IPS-NIHi11 (cell line): ENCODE results near the gene ZNF70.
A peak's percentile ranks its signal among the peaks of the same experiment; 100 is the strongest.
"Not testable (repeated sequence)": the region's sequence is repeated elsewhere in the genome, so short reads cannot be mapped to it uniquely, and the experiment has no call there.

Experiments used
- DNase-seq: peaks from one replicate; pipeline ENCODE4 v3.0.0; 2012; ENCODE audit warnings: mixed read lengths, low spot score

ZNF70 gene

DNA sequence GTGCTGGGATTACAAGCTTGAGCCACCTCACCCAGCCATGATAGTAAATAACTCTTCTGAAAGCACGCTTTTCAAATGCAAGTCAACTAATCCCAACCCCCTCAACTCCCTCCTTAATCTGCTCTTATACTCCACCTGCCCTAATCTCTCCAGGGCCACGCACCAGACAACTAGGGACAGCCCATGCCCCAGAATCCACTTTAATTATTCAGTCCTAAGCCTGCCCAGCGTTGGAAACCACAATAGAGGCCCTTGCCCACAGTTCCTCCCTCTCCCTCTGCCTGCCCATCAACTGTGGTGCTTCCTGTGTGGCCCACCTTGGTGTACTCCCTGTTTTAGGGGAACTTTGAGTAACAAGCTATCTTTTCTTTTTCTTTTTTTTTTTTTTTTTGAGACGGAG, 6.0 kb upstream of the ZNF70 start:
- no peak for DNase-seq

DNA sequence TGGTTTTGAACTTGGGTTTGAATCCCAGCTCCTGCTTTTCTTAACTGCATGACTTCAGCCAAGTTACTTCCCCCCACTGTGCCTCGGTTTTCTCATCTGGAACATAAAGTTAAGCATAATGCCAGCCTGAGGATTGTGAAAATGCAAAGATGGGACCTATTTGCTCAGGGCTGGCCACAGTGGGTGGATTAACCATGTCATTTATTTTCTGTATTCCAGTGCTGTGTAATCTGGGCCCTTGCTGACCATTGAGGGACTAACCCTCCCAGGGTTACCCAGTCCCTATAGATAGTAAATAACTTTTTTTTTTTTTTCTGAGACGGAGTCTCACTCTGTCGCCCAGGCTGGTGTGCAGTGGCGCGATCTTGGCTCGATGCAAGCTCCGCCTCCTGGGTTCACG, 4.8 kb upstream of the ZNF70 start:
- DNase-seq = no peak

DNA sequence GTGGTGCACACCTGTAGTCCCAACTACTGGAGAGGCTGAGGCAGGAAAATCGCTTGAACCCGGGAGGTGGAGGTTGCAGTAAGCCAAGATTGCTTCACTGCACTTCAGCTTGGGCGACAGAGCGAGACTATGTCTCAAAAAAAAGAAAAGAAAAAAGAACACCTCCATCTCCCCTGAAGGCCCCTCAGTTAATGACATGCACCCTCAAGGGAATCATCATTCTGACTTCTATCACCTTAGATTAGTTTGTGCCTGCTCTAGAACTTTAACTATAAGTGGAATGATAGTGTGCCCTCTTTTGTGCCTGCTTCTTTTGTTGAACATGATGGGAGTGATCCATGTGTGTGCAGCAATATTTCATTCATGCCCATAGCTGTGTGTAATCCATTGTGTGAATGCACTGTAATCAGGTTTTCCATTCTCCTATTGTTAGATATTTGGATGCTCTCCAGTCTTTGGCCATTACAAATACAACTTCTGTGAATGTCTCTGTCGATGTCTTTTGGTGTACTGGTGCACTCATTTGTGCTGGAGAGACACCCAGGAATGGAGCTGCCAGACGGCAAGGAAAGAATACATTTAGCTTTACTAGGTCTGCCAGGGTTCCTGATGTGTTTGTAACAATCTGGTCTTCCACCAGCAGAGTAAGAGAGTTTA, 4.2 kb upstream of the ZNF70 start:
- DNase-seq = no peak

DNA sequence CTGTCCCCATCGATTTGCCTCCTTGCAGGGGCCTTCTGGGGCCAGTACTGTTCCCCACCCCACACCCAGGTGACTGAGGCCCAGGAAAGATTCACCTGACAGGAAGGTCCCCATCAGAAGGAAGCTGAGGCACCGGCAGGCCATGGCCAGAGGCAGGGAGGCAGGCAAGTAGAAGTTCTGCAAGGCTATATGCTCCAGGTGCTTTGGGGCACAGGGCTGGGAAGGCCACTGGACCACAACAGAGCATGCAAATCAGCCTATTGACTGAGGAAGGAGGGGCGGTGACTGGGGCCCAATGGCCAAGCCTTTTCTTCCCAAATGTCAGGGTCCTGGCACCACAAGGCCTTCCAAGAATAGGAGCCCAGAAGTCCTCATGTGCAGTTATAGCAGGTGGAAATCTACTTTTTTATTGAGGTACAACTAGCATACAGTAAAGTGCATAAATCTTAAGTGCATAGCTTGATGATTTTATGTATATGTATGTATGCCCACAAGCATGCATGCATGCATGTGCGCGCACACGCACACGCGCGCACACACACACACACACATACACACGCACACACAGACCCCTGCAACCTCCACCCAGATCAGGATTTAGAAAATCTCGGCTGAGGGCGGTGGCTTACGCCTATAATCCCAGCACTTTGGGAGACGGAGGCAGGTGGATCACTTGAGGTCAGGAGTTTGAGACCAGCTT, 3.5 kb upstream of the ZNF70 start, which contains the start of gene VPREB3:
Gene VPREB3, minus strand, starts transcription at position 206 of the 700 bp plus-strand sequence. Its CDS starts 62 bp downstream, at position 144.
- no peak for DNase-seq

DNA sequence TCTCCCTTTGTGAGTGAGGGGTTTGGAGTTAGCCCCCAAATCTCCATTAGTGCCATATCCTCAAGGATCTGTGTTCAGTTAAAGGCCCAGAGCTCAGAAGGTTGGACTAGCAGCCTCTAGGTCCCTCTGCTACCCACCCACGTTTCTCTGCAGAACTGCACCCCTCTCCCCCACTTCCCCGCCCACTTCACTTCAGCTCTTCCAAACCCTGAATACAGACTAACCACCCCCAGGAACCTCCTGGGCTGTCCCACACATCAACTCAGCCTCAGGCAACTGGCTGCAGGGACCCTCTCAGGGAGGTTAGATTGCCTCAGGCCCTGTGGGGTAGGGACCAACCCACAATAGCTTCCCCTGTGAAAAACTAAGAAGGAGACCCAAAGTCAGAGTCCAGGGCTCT, 2.5 kb upstream of the ZNF70 start:
- no peak for DNase-seq

DNA sequence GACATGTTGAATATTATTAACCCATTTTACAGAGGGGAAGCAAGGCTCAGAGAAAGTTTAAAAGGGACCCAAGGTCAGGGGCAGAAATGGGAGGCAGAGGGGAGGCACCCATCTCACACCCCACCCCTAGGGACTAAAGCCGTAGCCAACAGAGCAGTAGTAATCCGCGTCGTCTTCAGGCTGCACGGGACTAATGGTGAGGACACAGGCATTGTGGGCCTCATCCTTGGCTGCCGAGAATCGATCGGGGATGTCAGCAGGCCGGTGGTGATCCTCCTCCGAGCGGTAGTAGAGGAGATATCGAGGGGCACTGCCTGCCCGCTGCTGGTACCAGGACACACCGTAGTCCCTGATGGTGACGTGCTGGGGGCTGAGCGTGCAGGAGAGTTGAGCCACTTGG, 1.8 kb upstream of the ZNF70 start:
- DNase-seq = no peak

DNA sequence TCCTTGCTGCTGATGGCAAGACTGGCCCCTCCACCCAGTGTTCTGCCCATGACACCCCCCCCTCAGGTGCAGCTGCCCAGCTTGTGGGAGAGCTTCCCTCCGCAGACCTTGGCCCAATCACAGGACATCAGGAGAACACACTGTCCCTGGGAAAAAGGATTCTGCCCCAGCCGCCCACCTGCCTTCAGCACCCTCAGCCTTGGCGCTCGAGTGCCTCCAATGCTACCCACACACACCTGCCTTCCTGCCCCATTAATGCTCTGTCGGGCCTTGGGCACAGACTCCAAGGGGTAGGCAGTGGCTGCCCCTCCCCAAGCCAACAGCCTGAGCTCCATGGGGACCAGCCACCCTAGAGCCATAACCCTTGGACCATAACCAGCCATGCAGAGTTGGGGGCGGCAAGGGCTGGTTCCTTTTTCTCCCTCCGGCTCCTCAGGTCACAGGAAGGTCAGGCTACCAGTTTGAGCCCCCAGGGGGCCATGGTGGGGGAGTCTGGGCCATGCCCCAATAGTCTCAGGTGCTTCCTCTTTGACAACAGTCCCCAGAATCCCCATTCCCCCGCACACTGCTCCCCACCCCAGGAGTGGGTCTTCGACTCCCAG, 1.3 kb upstream of the ZNF70 start:
- no peak for DNase-seq

DNA sequence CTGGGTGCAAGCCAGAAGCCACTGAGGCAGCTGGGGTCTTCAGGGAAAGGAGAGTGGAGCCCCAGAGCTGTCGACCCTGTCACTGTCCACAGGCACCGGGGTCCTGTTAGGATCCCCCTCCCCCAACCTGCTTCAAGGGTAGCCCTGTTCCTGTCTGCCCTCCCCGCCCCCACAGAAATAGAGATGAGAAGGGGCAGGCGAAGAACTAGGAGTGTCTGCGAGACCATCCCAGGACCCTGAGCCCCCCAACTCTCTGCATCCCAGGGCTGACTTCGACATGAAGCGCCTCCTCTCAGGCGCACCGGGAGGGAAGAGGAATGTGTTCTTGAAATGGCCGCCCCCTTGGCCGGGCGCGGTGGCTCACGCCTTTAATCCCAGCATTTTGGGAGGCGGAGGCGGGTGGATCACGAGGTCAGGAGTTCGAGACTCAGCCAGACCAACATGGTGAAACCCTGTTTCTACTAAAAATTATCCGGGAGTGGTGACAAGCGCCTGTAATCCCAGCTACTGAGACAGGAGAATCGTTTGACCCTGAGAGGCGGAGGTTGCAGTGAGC, 607 bp upstream of the ZNF70 start:
- peak; percentile 46 for DNase-seq

DNA sequence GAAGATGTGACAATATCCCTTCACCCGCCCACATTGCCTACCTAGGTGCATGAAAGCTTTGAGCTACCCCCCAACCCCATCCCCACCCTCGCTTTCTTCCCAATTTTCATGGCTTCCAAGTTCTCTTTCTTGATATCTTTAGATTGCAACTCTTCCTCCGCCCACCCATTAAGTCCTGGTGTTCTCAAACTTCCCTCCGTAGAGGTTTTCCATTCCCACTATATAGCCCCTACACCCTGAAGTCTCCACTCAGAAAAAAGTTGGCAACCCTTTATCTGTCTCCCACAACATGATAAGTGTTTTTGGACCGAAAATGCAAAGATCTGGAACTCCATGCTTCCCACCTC, 572 bp downstream of the ZNF70 start:
- no peak for DNase-seq

DNA sequence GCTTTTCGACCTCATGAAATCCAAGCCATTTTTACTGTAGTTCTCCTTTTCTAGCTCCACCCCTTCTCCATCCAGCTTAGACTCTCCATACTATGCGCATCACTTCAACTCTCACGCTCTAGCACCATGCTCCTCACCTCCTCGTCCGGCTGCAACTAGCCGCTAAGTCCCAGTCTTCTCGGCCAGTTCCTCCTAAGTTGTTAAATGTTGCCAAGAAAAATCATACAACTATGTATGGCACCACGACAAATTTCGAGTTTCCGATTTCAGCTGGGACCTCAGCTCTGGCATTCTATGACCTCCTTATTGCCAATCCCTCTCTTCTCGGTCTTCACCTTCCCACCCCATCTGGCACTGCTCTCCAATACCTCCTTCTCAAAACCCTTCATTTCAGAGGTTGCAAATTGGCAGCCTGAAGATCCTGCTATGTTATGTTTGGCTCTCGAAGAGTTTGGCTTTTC, 1.0 kb downstream of the ZNF70 start:
- no peak for DNase-seq

DNA sequence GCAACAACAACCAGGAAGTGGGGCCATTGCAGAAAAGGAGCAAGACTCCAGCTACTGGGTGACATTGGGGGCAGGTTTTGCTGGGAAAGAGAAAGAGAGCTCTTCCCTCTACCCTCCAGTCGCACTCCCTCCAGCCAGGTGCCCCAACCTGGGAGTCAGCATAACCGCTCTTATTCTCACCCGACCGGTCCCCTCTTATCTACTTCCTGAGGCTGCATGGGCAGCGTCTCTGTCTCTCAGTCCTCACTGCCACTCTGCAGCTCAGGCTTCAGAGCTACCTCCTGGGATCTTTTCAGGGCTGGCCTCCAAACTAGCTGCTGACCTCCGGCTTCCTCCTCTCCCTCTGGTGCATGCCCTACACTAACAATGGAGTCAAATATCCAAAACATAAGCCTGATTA, 5.1 kb downstream of the ZNF70 start:
- no peak for DNase-seq

DNA sequence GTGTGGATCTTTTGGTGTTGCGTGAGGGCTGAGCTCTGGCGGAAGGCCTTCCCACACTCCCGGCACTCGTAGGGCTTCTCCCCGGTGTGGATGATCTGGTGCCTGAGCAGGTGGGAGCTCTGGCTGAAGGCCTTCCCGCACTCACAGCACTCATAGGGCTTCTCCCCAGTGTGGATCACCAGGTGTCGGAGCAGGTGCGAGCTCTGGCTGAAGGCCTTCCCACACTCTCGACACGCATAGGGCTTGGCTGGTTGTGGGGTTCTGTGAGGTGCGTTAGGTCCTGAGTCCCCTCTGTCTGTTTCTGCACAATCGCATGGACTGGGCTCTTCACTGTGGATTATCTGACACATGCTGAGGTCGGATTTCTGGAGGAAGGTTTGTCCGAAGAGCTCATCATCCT, 6.4 kb downstream of the ZNF70 start:
- no peak for DNase-seq

DNA sequence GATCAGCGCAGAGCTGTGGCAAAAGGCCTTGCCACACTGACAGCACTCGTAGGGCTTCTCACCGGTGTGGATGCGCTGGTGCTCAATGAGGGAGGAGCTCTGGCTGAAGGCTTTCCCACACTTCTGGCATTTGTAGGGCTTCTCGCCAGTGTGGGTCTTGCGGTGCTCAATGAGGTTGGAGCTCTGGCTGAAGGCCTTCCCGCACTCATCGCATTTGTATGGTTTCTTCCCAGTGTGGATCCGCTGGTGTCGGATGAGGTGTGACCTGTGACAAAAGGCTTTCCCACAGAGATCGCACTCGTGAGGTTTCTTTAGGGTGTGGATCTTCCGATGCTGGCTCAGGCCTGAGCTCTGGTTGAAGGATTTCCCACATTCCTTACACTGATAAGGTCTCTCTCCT, 6.9 kb downstream of the ZNF70 start:
- no peak for DNase-seq

DNA sequence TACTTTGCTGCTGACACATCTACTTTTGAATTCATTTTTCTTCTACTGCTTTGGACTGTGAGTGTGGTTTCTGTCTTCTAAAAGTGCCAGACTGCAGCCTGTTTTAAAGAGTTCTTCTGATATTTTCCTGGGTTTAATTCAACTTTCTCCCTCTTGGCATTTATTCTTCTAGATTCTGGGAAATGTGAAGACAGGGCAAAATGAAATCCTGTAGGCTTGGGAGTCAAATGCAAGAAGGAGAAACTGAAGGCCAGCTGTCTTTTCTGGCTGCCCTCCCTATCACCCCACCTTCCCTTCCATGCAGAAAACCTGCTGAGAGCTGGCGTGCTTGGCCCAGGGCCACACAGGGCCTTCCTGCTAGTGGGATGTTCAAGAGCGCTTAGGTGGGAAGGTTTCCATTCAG, 7.6 kb downstream of the ZNF70 start:
- DNase-seq = no peak

DNA sequence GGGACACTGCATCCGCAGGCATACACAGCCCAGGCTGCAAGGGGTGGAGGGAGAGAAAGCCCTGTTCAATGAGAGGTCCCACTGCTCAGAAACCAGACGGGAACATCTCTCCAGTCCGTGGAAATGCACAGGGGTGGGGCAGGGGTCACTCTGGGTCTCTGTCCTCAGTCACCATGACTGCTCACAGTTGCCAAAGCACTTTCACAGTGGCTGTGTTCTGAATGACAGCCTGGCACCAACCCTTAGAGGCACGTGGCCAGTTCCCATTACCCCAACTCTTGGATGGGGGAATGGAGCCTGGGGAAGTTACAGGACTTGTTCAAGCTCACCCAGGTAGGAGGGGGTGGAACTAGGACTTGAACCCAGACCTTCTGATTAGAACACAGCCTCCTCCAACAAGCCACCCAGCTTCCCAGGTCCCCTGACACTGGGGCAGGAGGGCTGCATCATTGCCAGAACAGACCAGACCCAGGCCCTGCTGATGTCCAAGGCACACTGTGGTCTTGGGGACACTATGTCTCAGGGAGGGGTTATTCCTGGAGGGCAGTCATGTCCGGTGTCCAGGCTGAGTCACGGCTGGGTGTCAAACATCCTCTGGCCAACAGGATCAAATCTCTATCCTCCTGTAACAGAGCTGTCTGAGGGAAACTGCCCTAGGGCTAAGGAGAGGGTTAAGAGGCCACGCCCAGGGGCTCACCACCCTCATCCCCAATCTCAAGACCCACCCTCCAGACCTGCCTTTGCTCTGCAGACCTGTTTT, 8.2 kb downstream of the ZNF70 start:
- DNase-seq = no peak

DNA sequence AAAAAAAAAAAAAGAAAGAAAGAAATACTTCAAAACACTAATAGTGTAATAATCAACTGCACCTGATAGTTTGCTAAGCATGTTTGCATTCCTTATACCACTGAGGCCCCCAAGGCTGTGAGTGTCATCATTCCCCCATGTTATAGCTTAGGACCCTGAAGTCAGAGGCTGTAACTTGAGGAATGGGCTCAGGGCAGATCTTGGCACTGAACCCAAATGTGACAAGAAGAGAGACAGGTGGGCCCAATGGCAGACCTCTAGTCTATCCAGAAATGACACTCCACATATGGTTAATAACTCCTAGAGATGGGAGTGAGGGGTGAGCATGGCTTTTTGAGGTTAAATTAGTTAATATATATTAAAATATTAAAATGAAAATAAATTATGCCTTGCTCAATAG, 13.2 kb downstream of the ZNF70 start:
- DNase-seq = no peak

DNA sequence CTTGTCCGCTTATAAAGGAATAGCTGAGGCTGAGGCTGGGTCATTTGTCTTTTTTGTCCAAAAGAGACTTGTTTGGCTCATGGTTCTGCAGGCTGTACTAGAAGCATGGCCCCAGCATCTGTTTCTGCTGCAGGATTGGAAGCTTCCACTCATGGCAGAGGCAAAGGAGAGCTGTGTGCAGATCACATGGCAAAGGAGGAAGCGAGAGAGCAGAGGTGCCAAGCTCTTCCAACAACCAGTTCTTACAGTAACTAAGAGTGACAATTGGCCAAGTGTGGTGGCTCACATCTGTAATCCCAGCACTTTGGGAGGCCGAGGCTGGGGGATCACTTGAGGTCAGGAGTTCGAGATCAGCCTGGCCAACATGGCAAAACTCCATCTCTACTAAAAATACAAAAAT, 22.8 kb downstream of the ZNF70 start:
- DNase-seq = not testable (repeated sequence)

DNA sequence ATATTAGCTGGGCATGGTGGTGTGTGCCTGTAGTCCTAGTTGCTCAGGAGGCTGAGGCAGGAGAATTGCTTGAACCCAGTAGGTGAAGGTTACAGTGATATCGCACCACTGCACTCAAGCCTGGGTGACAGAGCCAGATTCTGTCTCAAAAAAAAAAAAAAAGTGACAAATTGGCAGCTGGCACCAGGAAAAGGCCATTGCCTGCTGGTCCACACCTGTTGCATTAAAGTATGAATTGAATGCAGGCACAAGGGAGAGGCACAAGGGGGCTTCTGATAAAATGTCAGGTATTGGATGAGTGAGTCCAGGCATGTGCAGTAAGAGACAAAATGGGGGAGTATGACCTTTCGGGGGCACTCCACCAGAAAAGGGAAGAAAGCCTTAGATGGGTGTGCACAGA, 28.2 kb downstream of the ZNF70 start:
- no peak for DNase-seq

DNA sequence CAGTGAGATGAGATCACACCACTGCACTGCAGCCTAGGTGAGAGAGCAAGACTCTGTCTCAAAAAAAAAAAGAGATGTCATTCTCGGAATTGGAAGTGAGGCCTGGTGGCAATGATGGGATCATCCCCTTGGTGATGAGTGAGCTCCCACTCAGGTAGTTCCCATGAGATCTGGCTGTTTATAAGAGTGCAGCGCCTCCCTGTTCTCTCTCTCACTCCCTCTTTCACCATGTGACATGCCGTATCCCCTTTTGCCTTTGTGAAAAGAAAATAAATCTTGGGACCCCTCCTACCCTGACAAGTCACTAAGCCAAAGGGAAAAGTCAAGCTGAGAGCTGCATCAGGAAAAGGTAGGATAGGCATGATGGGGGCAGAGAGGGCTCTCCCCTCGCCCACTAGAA, 28.8 kb downstream of the ZNF70 start:
- no peak for DNase-seq

DNA sequence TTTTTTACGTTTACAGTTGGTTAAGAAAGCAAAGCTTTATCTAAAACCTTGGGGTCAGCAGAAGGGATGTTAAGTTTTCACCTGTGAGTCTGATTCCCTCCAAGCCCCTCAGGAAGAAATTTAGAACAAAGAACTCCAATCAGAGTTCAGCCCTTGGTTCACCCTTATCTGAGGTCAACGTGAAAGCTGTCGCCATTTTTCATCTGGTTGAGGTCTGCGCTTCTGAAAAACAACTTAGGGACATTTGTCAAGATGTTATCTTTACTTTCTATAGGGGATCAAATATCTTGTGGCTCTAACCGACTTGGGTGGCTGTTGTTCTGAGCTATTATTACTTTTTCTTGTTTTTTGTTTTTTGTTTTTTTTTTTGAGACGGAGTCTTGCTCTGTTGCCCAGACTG, 30.1 kb downstream of the ZNF70 start:
- DNase-seq = no peak

DNA sequence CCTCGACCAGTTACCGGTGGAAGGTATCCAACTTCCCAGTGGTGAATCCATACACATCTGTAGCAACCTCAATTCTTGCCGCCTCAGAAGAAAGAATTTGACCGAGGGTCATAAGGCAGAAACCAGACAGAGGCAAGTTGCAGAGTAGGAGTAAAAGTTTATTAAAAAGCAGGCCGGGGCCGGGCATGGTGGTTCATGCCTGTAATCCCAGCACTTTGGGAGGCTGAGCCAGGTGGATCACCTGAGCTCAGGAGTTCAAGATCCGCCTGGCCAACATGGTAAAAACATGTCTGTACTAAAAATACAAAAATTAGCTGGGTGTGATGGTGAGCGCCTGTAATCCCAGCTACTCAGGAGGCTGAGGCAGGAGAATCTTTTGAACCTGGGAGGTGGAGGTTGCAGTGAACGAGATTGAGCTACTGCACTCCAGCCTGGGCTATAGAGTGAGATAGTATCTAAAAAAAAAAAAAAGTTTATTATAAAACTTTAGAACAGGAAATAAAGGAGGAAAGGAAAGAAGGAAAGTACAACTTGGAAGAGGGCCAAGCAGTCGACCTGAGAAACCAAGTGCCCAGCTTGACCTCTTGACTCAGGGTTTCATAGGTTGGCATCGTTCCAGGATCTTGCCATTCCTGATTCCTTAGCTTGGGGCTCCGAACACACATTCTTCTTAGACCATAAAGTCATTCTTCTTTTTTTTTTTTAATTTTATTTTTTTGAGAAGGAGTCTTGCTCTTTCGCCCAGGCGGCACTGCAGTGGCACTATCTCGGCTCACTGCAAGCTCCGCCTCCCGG, 32.3 kb downstream of the ZNF70 start:
- no peak for DNase-seq
